22Rv1 (cell line): ENCODE measurements around the gene HAX1.

Experiments
- ZFX ChIP-seq: fragments of 450-650 bp; IDR thresholded peaks from 2 replicates; pipeline ENCODE4 v1.6.1; 2017; ENCODE audit warnings: antibody characterized with exemption, borderline replicate concordance
- TF ChIP-seq, protein P1 (sequence below): fragments of 450-650 bp; IDR thresholded peaks from 2 replicates; pipeline ENCODE4 v1.5.1; 2017; ENCODE audit warnings: mild to moderate bottlenecking

DNA sequence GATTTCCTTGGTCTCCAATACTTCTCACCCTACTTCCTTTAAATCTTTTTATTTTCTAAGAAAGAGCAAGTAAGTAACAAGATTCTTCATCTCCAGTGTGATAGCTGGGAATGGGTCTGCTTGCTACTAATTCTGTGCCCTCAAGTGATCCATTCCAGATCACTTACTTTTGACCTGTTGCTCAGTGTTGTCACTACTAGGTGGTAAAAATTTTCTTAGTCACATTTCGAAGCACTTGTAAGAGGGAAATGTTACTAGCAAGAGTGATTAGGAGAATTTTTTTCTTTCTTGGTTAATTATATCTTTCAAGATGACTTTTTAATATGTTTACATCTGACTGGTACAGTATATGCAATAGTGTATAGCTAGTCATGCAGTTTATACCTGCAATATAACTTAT lies 49.5 kb upstream of the HAX1 start:
- TF ChIP-seq, protein P1, sequence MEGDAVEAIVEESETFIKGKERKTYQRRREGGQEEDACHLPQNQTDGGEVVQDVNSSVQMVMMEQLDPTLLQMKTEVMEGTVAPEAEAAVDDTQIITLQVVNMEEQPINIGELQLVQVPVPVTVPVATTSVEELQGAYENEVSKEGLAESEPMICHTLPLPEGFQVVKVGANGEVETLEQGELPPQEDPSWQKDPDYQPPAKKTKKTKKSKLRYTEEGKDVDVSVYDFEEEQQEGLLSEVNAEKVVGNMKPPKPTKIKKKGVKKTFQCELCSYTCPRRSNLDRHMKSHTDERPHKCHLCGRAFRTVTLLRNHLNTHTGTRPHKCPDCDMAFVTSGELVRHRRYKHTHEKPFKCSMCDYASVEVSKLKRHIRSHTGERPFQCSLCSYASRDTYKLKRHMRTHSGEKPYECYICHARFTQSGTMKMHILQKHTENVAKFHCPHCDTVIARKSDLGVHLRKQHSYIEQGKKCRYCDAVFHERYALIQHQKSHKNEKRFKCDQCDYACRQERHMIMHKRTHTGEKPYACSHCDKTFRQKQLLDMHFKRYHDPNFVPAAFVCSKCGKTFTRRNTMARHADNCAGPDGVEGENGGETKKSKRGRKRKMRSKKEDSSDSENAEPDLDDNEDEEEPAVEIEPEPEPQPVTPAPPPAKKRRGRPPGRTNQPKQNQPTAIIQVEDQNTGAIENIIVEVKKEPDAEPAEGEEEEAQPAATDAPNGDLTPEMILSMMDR: no peak
- no peak for TF ChIP-seq ZFX
